ENCODE data around the gene SECTM1.

DNA sequence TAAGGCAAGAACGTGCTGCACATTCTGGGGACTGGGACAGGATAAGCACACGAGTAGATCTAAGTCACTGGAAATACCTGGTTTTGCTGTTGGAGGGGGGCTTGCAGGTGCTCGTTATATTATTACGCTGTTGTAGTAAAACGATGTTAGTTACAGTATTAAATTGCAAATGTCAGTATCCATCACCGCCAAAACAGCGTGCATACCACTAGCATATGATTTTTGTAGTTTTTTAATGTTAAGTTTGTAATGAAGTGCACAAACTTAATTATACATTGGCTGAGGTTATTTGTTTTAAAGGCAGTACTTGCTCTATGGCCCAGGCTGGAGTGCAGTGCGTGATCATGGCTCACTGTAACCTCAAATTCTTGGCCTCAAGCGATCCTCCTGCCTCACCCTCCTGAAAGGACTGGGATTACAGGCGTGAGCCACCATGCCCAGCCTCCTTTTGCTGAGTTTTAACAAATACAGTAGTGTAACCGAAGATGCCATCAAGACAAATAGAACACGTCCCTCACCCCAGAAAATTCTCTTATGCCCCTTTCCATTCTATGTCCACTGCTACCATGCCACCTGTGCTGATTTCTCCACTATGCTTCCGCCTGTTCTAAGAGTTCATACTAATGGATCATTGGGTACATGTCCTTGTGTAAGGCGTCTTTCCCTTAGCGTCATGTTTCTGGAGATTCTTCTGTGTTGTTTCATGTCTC is 39.3 kb downstream of the SECTM1 start:
- TF ChIP-seq, protein P1, sequence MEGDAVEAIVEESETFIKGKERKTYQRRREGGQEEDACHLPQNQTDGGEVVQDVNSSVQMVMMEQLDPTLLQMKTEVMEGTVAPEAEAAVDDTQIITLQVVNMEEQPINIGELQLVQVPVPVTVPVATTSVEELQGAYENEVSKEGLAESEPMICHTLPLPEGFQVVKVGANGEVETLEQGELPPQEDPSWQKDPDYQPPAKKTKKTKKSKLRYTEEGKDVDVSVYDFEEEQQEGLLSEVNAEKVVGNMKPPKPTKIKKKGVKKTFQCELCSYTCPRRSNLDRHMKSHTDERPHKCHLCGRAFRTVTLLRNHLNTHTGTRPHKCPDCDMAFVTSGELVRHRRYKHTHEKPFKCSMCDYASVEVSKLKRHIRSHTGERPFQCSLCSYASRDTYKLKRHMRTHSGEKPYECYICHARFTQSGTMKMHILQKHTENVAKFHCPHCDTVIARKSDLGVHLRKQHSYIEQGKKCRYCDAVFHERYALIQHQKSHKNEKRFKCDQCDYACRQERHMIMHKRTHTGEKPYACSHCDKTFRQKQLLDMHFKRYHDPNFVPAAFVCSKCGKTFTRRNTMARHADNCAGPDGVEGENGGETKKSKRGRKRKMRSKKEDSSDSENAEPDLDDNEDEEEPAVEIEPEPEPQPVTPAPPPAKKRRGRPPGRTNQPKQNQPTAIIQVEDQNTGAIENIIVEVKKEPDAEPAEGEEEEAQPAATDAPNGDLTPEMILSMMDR (conservative IDR thresholded peaks at IDR 0.05; ENCODE audit: low read depth, low read length) = no peak
- TF ChIP-seq EZH2 (IDR thresholded peaks at IDR 0.05; ENCODE audit: low read length, unreplicated experiment) = no peak
- TF ChIP-seq EZH2phosphoT487 (IDR thresholded peaks at IDR 0.05; ENCODE audit: borderline replicate concordance, low read length) = no peak

Data from PC-3 (cell line).